ENCODE results near the gene BGN. TPM values are rescaled to one million over a fixed set of nuclear protein-coding genes. Genes with fewer than 3 reads are reported as not detected.

BGN gene
- total RNA-seq, 1 experiment from 2014 or later, result 1.2 TPM

DNA sequence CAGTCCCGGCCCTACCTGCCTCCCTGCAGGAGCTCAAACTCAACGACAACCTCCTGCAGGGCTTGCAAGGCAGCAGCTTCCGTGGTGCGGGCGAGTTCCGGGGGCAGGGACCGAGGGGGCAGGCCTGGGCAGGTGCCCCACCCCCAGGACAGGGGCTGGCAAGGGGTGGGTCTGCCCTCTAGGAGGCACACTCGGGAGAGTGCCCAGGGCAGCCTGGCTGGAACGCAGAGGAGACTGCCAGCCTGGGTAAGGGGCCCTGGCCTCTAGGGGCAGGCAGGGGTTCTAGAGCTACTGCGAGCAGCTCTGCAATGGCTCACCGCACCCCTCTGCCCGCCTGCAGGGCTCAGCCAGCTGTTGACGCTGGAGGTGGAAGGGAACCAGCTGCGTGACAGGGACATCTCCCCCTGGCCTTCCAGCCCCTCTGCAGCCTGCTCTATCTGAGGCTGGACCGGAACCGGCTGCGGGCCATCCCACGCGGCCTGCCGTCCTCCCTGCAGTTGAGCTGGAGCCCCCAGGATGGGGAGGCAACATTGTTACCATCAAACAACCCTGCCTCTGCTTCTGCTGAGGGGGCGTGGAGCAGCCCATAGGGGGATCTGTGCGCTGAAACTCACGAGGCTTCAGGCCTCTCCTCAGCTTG lies 12.3 kb upstream of the BGN start:
- no peak overlapping the region for H3K4me2 ChIP-seq (ENCODE audit: insufficient read depth, insufficient read length, low read length)
- no peak overlapping the region for H2BK12ac ChIP-seq (ENCODE audit: insufficient read length, low read depth, low read length)
- DNase-seq, result no peak
- H2BK20ac ChIP-seq (ENCODE audit: low read depth, low read length, poor library complexity, severe bottlenecking), result no peak overlapping the region
- no peak overlapping the region for H2BK120ac ChIP-seq (ENCODE audit: low read depth, low read length, poor library complexity, severe bottlenecking)
- H3K56ac ChIP-seq (ENCODE audit: insufficient read length, low read depth, low read length), result no peak overlapping the region
- no CpG with 5 or more reads among the region's 23 CpGs for WGBS (ENCODE audit: extremely low coverage, insufficient read length, low lambda C conversion rate)
- H3K27ac Mint-ChIP-seq, result no peak overlapping the region
- no peaks in the 10 kb centered on the region for H3K27me3 ChIP-seq (ENCODE audit: insufficient read depth, low read length)
- H3K4me1 ChIP-seq (ENCODE audit: insufficient read depth, low read length), result no peaks in the 10 kb centered on the region
- no peak overlapping the region for H3K27ac ChIP-seq (ENCODE audit: insufficient read length, low read depth, low read length)
- no peaks in the 10 kb centered on the region for H4K20me1 ChIP-seq (ENCODE audit: control insufficient read depth, insufficient read depth, insufficient read length)
- H2BK5ac ChIP-seq (ENCODE audit: insufficient read length, low read length), result no peak overlapping the region
- no peak overlapping the region for H3K18ac ChIP-seq (ENCODE audit: insufficient read length, low read depth, low read length)
- no peak overlapping the region for H3K14ac ChIP-seq (ENCODE audit: insufficient read depth, low read length)
- no peak overlapping the region for H3K23ac ChIP-seq (ENCODE audit: insufficient read length, low read depth, low read length)
- no peaks in the 10 kb centered on the region for H3K79me1 ChIP-seq (ENCODE audit: insufficient read depth, low read depth, low read length, poor library complexity, severe bottlenecking)
- no peaks in the 10 kb centered on the region for H3K79me2 ChIP-seq (ENCODE audit: insufficient read depth, low read length)
- 0 out of 7 replicates have a peak, but pooled peaks cover 0 to 2% (median 0%) of the 10 kb centered on the region in 3 experiments for H3K36me3 Mint-ChIP-seq (ENCODE audit: insufficient read depth in 1 of 3, low read depth in 3 of 3)
- peaks cover 24 to 40% of the 10 kb centered on the region in 2 experiments for H3K9me3 Mint-ChIP-seq
- H3T11ph ChIP-seq (ENCODE audit: low read length), result no peak overlapping the region
- H3K4me3 Mint-ChIP-seq, result no peak overlapping the region
- no peaks in the 10 kb centered on the region; the same call in none of the 2 replicates for H3K27me3 Mint-ChIP-seq (ENCODE audit: low read depth)
- no peak overlapping the region for H4K8ac ChIP-seq (replicated peaks; ENCODE audit: insufficient read length, low read depth, low read length)
- TF ChIP-seq, protein P1, sequence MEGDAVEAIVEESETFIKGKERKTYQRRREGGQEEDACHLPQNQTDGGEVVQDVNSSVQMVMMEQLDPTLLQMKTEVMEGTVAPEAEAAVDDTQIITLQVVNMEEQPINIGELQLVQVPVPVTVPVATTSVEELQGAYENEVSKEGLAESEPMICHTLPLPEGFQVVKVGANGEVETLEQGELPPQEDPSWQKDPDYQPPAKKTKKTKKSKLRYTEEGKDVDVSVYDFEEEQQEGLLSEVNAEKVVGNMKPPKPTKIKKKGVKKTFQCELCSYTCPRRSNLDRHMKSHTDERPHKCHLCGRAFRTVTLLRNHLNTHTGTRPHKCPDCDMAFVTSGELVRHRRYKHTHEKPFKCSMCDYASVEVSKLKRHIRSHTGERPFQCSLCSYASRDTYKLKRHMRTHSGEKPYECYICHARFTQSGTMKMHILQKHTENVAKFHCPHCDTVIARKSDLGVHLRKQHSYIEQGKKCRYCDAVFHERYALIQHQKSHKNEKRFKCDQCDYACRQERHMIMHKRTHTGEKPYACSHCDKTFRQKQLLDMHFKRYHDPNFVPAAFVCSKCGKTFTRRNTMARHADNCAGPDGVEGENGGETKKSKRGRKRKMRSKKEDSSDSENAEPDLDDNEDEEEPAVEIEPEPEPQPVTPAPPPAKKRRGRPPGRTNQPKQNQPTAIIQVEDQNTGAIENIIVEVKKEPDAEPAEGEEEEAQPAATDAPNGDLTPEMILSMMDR (conservative IDR thresholded peaks at IDR 0.05), result no peak
- H4K5ac ChIP-seq (ENCODE audit: insufficient read length, low read depth, low read length), result no peak overlapping the region
- no peak overlapping the region for H2AK5ac ChIP-seq (ENCODE audit: insufficient read length, low read length)
- peaks cover 9% of the 10 kb centered on the region for H3K9me3 ChIP-seq (ENCODE audit: control insufficient read depth, low read depth, low read length)
- no peak overlapping the region for H3K9ac ChIP-seq (ENCODE audit: extremely low read depth, insufficient read length, low read length)
- peaks cover 0 to 2% of the 10 kb centered on the region in 2 experiments; a peak in 2 of 4 replicates for H3K4me1 Mint-ChIP-seq
- H3K4ac ChIP-seq (ENCODE audit: low read depth, low read length), result no peak overlapping the region
- no peak overlapping the region for H4K91ac ChIP-seq (ENCODE audit: insufficient read length, low read depth, low read length)
- no peaks in the 10 kb centered on the region for H3K23me2 ChIP-seq (ENCODE audit: insufficient read length, low read depth, low read length, poor library complexity, severe bottlenecking)
- no peak overlapping the region for H2BK15ac ChIP-seq (ENCODE audit: low read depth, low read length)
- no peak overlapping the region for H2AFZ ChIP-seq (ENCODE audit: low read length)
